Liver (tissue), 3 donors: ENCODE data around the gene ALPK3.

Experiments used
- CTCF ChIP-seq: fragments of 150-350 bp; IDR thresholded peaks from 2 replicates; pipeline ENCODE4 v1.5.1; 2017; ENCODE audit warnings: improper control_type of control experiment, low read depth, low read length; ENCODE audit not compliant: missing input control
- FOXA1 ChIP-seq: IDR thresholded peaks from 2 replicates; pipeline ENCODE4 v1.6.1; 2016; ENCODE audit warnings: antibody characterized with exemption
- GABPA ChIP-seq, 2 donors: IDR thresholded peaks in 1 of 2; conservative IDR thresholded peaks in 1 of 2; 2 replicates each; pipeline ENCODE4 v1.6.1; 2016; ENCODE audit warnings: antibody characterized with exemption in 2 of 2, mild to moderate bottlenecking in 1 of 2, moderate library complexity in 1 of 2
- JUND ChIP-seq, 2 donors: IDR thresholded peaks; 2 replicates each; pipeline ENCODE4 v1.6.1; 2016; ENCODE audit warnings: antibody characterized with exemption in 2 of 2
- donor health status: healthy.
- donor health status: healthy.

GRCh38 chr15:84824260-84825007 lies 7.3 kb downstream of the ALPK3 start:
- TF ChIP-seq CTCF = no peak
- peak; percentile 72 to 95 for TF ChIP-seq JUND (IDR thresholded peaks at IDR 0.05)
- TF ChIP-seq FOXA1 = peak; percentile 76
- TF ChIP-seq GABPA (IDR thresholded peaks at IDR 0.05 in 1 of 2, conservative IDR thresholded peaks at IDR 0.05 in 1 of 2) = peak in 1 of 2 donors; percentile 67
